Testis (tissue), 3 donors: Measurements from ENCODE around the gene ALDH1A3. TPM values are rescaled to one million over a fixed set of nuclear protein-coding genes. Genes with fewer than 3 reads are reported as not detected.

Experiments
- DNase-seq: peaks from one replicate; pipeline ENCODE4 v3.0.0-alpha.2; 2019
- H3K27ac ChIP-seq, 2 donors: fragments of 200-600 bp; sonication (generic); one replicate each; pipeline ENCODE4 v1.5.1; 2019
- H3K27me3 ChIP-seq: fragments of 200-600 bp; sonication (generic); one replicate; pipeline ENCODE4 v1.5.1; 2019
- H3K36me3 ChIP-seq: fragments of 200-600 bp; sonication (generic); one replicate; pipeline ENCODE4 v1.5.1; 2017; ENCODE audit warnings: low read depth; ENCODE audit errors: missing control alignments
- H3K4me1 ChIP-seq: fragments of 200-600 bp; sonication (generic); one replicate; pipeline ENCODE4 v1.5.1; 2019
- H3K4me3 ChIP-seq, 2 donors: fragments of 200-600 bp; sonication (generic); one replicate each; pipeline ENCODE4 v1.5.1; 2017 to 2019
- H3K9me3 ChIP-seq: fragments of 200-600 bp; sonication (generic); one replicate; pipeline ENCODE4 v1.5.1; 2017
- POLR2A ChIP-seq: fragments of 450-650 bp; IDR thresholded peaks from one replicate; pipeline ENCODE4 v1.6.1; 2017; ENCODE audit warnings: antibody characterized with exemption, mild to moderate bottlenecking, moderate library complexity
- WGBS, 2 donors: methylation state at CpG; one replicate each; pipeline ENCODE4 v1.1.5; 2018; 5-methylcytosine and 5-hydroxymethylcytosine counted together
- intact Hi-C: fragments of 100-400 bp; cut with DNase I; formaldehyde crosslinking; loops from one replicate; pipeline ENCODE4 v1.15.1; 2023; ENCODE audit warnings: low total_unique reads
- polyA plus RNA-seq: library from polyadenylated mRNA; stranded (reverse); fragments of 350-450 nt; fragmentation: Illumina TruSeq; extraction: RNeasy Lipid Tissue Mini Kit (QIAGEN cat#74804); gene quantifications from one replicate; pipeline ENCODE4 v1.2.3, GENCODE V29; 2014; ENCODE audit warnings: low read depth, low replicate concordance; ENCODE audit not compliant: insufficient read depth
- total RNA-seq, 2 donors: library from RNA; depleted of rRNA; stranded (reverse); fragments of >200 nt; gene quantifications; one replicate each; pipeline ENCODE4 v1.2.3, GENCODE V29; 2016
- TF ChIP-seq, protein P1 (sequence below), 3 experiments: fragments of 450-650 bp in 2 of 3; fragments of 200-600 bp in 1 of 3; sonication (generic) in 1 of 3; IDR thresholded peaks; one replicate each; pipeline ENCODE4 v1.5.1; 2016 to 2019; ENCODE audit warnings: antibody characterized with exemption in 3 of 3, mild to moderate bottlenecking in 2 of 3, moderate library complexity in 1 of 3

Gene ALDH1A3
- total and polyA plus RNA-seq, 3 donors from 2014 or later, result 29.5 to 69.9 (median 42.5) TPM

- no peaks in the 10 kb centered on the region for H3K27me3 ChIP-seq
- no peak for DNase-seq
- TF ChIP-seq, protein P1, sequence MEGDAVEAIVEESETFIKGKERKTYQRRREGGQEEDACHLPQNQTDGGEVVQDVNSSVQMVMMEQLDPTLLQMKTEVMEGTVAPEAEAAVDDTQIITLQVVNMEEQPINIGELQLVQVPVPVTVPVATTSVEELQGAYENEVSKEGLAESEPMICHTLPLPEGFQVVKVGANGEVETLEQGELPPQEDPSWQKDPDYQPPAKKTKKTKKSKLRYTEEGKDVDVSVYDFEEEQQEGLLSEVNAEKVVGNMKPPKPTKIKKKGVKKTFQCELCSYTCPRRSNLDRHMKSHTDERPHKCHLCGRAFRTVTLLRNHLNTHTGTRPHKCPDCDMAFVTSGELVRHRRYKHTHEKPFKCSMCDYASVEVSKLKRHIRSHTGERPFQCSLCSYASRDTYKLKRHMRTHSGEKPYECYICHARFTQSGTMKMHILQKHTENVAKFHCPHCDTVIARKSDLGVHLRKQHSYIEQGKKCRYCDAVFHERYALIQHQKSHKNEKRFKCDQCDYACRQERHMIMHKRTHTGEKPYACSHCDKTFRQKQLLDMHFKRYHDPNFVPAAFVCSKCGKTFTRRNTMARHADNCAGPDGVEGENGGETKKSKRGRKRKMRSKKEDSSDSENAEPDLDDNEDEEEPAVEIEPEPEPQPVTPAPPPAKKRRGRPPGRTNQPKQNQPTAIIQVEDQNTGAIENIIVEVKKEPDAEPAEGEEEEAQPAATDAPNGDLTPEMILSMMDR (IDR thresholded peaks at IDR 0.05), result no peak
- no peak for TF ChIP-seq POLR2A
- no peak overlapping the region for H3K27ac ChIP-seq
- H3K4me3 ChIP-seq, result no peak overlapping the region
- H3K36me3 ChIP-seq, result no peaks in the 10 kb centered on the region
- no peaks in the 10 kb centered on the region for H3K9me3 ChIP-seq
- WGBS, 2 donors, result 90 to 93% methylated on average over 6 of the region's 6 CpGs
- intact Hi-C loops, result no loop called here
- no peaks in the 10 kb centered on the region for H3K4me1 ChIP-seq
Observed at GRCh38 chr15:100944986-100945385, 65.4 kb downstream of the ALDH1A3 start.

- DNase-seq, result no peak
- Histone ChIP-seq H3K27ac (no peak overlapping the region), H3K4me3 (no peak overlapping the region), H3K9me3 (no peaks in the 10 kb centered on the region), H3K4me1 (no peaks in the 10 kb centered on the region), H3K27me3 (no peaks in the 10 kb centered on the region), H3K36me3 (no peaks in the 10 kb centered on the region)
- intact Hi-C loops, result no loop called here
- TF ChIP-seq POLR2A, result no peak
- TF ChIP-seq, protein P1 (IDR thresholded peaks at IDR 0.05), result no peak
- 66 to 83% methylated on average over 10 of the region's 10 CpGs for WGBS, 2 donors
Observed at GRCh38 chr15:100947760-100948429, 68.3 kb downstream of the ALDH1A3 start.

DNA sequence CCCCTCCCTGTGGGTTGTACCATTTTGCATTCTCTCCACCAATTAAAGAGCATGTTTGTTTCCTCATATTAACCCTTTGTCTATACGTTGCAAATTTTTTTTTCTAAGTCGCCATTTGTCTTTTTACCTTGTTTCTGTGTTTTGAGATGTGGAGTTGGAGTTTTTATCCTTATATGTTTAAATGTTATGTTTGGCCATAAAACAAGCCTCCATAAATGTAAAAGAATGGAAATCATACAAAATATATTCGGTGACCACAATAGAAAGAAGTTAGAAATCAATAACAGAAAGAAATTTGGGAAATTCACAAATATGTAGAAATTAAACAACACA, 68.8 kb downstream of the ALDH1A3 start:
- Histone ChIP-seq H3K36me3 (no peaks in the 10 kb centered on the region), H3K27me3 (no peaks in the 10 kb centered on the region), H3K9me3 (no peaks in the 10 kb centered on the region), H3K27ac (no peak overlapping the region), H3K4me1 (no peaks in the 10 kb centered on the region), H3K4me3 (no peak overlapping the region)
- no peak for TF ChIP-seq POLR2A
- TF ChIP-seq, protein P1 (IDR thresholded peaks at IDR 0.05), result no peak
- intact Hi-C loops, result no loop called here
- no peak for DNase-seq
- WGBS, 2 donors, result 91 to 92% methylated on average over 3 of the region's 3 CpGs

GRCh38 chr15:100949691-100950090, 70.1 kb downstream of the ALDH1A3 start:
- Histone ChIP-seq H3K27me3 (no peaks in the 10 kb centered on the region), H3K4me3 (no peak overlapping the region), H3K9me3 (no peaks in the 10 kb centered on the region), H3K27ac (no peak overlapping the region), H3K4me1 (no peaks in the 10 kb centered on the region), H3K36me3 (no peaks in the 10 kb centered on the region)
- TF ChIP-seq POLR2A, result no peak
- TF ChIP-seq, protein P1 (IDR thresholded peaks at IDR 0.05), result no peak
- 89 to 98% methylated on average over 1 of the region's 1 CpG for WGBS, 2 donors
- DNase-seq, result no peak
- intact Hi-C loops, result no loop called here

GRCh38 chr15:100951965-100952364, 72.3 kb downstream of the ALDH1A3 start:
- H3K4me1 ChIP-seq, result no peaks in the 10 kb centered on the region
- no peak overlapping the region for H3K27ac ChIP-seq
- no peak for DNase-seq
- no peaks in the 10 kb centered on the region for H3K27me3 ChIP-seq
- no peaks in the 10 kb centered on the region for H3K9me3 ChIP-seq
- intact Hi-C loops, result no loop called here
- H3K4me3 ChIP-seq, result no peak overlapping the region
- TF ChIP-seq, protein P1 (IDR thresholded peaks at IDR 0.05), result no peak
- TF ChIP-seq POLR2A, result no peak
- H3K36me3 ChIP-seq, result no peaks in the 10 kb centered on the region
- WGBS, 2 donors, result 85 to 89% methylated on average over 5 of the region's 5 CpGs
